ENCODE measurements around the gene GRAP2. TPM values are rescaled to one million over a fixed set of nuclear protein-coding genes. Genes with fewer than 3 reads are reported as not detected.

Gene GRAP2
- total and polyA plus RNA-seq, 9 of the 15 experiments (the other 6 are each of a cell fraction or from before 2014, with no cell fraction given): 4.8 to 88.7 (median 60.4) TPM

- TF ChIP-seq MYC (IDR thresholded peaks at IDR 0.05; ENCODE audit: low read depth, low read length) (peak; percentile 30; the same call in 1 of the 2 replicates), MYC (CRISPR knock-in tag; IDR thresholded peaks at IDR 0.05; ENCODE audit: borderline replicate concordance, low read depth) (no peak), TEAD4 (IDR thresholded peaks at IDR 0.05; ENCODE audit: low read length) (peak; percentile 86), TEAD4 (CRISPR knock-in tag; IDR thresholded peaks at IDR 0.05; ENCODE audit: borderline replicate concordance) (no peak), SMAD4 (CRISPR knock-in tag; conservative IDR thresholded peaks at IDR 0.05) (peak; percentile 47; the same call in 1 of the 2 replicates), JUN (IDR thresholded peaks at IDR 0.05; ENCODE audit: borderline replicate concordance, low read depth, low read length) (peak; percentile 90), JUN (CRISPR knock-in tag; IDR thresholded peaks at IDR 0.05; ENCODE audit: borderline replicate concordance) (peak; percentile 17; the same call in 1 of the 2 replicates), HDAC1 (IDR thresholded peaks at IDR 0.05) (peak in 1 of 2 experiments; percentile 62; a peak in 1 of 4 replicates), EP300 (IDR thresholded peaks at IDR 0.05; ENCODE audit: low read length) (peak; percentile 67; the same call in 1 of the 2 replicates), CXXC5 (CRISPR knock-in tag; IDR thresholded peaks at IDR 0.05) (peak; percentile 52; the same call in 1 of the 2 replicates), CREB1 (IDR thresholded peaks at IDR 0.05) (no peak), CREB1 (CRISPR knock-in tag; IDR thresholded peaks at IDR 0.05) (0 out of 2 replicates have a peak, but pooled peaks have one; percentile 37), GATA2 (CRISPR knock-in tag; IDR thresholded peaks at IDR 0.05) (peak; percentile 55), MBD2 (IDR thresholded peaks at IDR 0.05; ENCODE audit: borderline replicate concordance, low read depth) (peak; percentile 50; the same call in 1 of the 2 replicates), ZBTB17 (CRISPR knock-in tag; IDR thresholded peaks at IDR 0.05) (no peak), MAZ (CRISPR knock-in tag; conservative IDR thresholded peaks at IDR 0.05 in 1 of 2, IDR thresholded peaks at IDR 0.05 in 1 of 2) (0 out of 4 replicates have a peak, but pooled peaks of 1 of the 2 experiments have one; percentile 15), NR2C2 (CRISPR knock-in tag; IDR thresholded peaks at IDR 0.05) (no peak), NR2C2 (tag; IDR thresholded peaks at IDR 0.05) (peak; percentile 61; the same call in 1 of the 2 replicates)
- TF ChIP-seq, protein P1, sequence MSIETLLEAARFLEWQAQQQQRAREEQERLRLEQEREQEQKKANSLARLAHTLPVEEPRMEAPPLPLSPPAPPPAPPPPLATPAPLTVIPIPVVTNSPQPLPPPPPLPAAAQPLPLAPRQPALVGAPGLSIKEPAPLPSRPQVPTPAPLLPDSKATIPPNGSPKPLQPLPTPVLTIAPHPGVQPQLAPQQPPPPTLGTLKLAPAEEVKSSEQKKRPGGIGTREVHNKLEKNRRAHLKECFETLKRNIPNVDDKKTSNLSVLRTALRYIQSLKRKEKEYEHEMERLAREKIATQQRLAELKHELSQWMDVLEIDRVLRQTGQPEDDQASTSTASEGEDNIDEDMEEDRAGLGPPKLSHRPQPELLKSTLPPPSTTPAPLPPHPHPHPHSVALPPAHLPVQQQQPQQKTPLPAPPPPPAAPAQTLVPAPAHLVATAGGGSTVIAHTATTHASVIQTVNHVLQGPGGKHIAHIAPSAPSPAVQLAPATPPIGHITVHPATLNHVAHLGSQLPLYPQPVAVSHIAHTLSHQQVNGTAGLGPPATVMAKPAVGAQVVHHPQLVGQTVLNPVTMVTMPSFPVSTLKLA (conservative IDR thresholded peaks at IDR 0.05): 0 out of 4 replicates have a peak, but pooled peaks of 1 of the 2 experiments have one; percentile 21
- TF ChIP-seq, protein P2, sequence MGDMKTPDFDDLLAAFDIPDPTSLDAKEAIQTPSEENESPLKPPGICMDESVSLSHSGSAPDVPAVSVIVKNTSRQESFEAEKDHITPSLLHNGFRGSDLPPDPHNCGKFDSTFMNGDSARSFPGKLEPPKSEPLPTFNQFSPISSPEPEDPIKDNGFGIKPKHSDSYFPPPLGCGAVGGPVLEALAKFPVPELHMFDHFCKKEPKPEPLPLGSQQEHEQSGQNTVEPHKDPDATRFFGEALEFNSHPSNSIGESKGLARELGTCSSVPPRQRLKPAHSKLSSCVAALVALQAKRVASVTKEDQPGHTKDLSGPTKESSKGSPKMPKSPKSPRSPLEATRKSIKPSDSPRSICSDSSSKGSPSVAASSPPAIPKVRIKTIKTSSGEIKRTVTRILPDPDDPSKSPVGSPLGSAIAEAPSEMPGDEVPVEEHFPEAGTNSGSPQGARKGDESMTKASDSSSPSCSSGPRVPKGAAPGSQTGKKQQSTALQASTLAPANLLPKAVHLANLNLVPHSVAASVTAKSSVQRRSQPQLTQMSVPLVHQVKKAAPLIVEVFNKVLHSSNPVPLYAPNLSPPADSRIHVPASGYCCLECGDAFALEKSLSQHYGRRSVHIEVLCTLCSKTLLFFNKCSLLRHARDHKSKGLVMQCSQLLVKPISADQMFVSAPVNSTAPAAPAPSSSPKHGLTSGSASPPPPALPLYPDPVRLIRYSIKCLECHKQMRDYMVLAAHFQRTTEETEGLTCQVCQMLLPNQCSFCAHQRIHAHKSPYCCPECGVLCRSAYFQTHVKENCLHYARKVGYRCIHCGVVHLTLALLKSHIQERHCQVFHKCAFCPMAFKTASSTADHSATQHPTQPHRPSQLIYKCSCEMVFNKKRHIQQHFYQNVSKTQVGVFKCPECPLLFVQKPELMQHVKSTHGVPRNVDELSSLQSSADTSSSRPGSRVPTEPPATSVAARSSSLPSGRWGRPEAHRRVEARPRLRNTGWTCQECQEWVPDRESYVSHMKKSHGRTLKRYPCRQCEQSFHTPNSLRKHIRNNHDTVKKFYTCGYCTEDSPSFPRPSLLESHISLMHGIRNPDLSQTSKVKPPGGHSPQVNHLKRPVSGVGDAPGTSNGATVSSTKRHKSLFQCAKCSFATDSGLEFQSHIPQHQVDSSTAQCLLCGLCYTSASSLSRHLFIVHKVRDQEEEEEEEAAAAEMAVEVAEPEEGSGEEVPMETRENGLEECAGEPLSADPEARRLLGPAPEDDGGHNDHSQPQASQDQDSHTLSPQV (IDR thresholded peaks at IDR 0.05): peak; percentile 74
Measured at GRCh38 chr22:39965748-39966147, 64.9 kb downstream of the GRAP2 start (continued).

Measured in K562 (cell line).